BE2C (cell line): ENCODE measurements around the gene RBM44.

Experiments
- DNase-seq: peaks from one replicate; pipeline ENCODE4 v3.0.0-alpha.2; 2020
- H3K27me3 ChIP-seq: fragments of 250-450 bp; sonication (Bioruptor Pico); 2 replicates; pipeline ENCODE4 v1.5.1; 2020; ENCODE audit warnings: mild to moderate bottlenecking
- H3K36me3 ChIP-seq: fragments of 250-450 bp; sonication (Bioruptor Pico); 2 replicates; pipeline ENCODE4 v1.5.1; 2020; ENCODE audit warnings: mild to moderate bottlenecking
- H3K4me1 ChIP-seq: fragments of 250-450 bp; sonication (Bioruptor Pico); 2 replicates; pipeline ENCODE4 v1.5.1; 2020
- H3K4me3 ChIP-seq: 2 replicates; pipeline ENCODE4 v1.5.1; 2011; ENCODE audit warnings: low read depth, low read length
- H3K9me3 ChIP-seq: fragments of 250-450 bp; sonication (Bioruptor Pico); 2 replicates; pipeline ENCODE4 v1.5.1; 2020
- CTCF ChIP-seq: IDR thresholded peaks from 2 replicates; pipeline ENCODE4 v1.5.1; 2012; ENCODE audit warnings: mild to moderate bottlenecking, low read depth, low read length

RBM44 gene

GRCh38 chr2:237874585-237875161 is 76.1 kb downstream of the RBM44 start:
- Histone ChIP-seq H3K4me1 (peaks cover 6% of the 10 kb centered on the region; the same call in 1 of the 2 replicates), H3K9me3 (no peaks in the 10 kb centered on the region), H3K27me3 (no peaks in the 10 kb centered on the region), H3K4me3 (no peak overlapping the region), H3K36me3 (peaks cover 4% of the 10 kb centered on the region; the same call in 1 of the 2 replicates)
- no peak for TF ChIP-seq CTCF
- DNase-seq, result no peak

- DNase-seq, result no peak
- Histone ChIP-seq H3K4me1 (peaks cover 6% of the 10 kb centered on the region; the same call in 1 of the 2 replicates), H3K36me3 (peaks cover 4% of the 10 kb centered on the region; the same call in 1 of the 2 replicates), H3K9me3 (no peaks in the 10 kb centered on the region), H3K4me3 (no peak overlapping the region), H3K27me3 (no peaks in the 10 kb centered on the region)
- no peak for TF ChIP-seq CTCF
These were observed 76.9 kb downstream of the RBM44 start for GRCh38 chr2:237875256-237876060.

GRCh38 chr2:237876061-237876526 is 77.5 kb downstream of the RBM44 start:
- Histone ChIP-seq H3K9me3 (no peaks in the 10 kb centered on the region), H3K27me3 (no peaks in the 10 kb centered on the region), H3K4me3 (no peak overlapping the region), H3K4me1 (peaks cover 6% of the 10 kb centered on the region; the same call in 1 of the 2 replicates), H3K36me3 (peaks cover 4% of the 10 kb centered on the region; the same call in 1 of the 2 replicates)
- TF ChIP-seq CTCF, result no peak
- DNase-seq, result no peak

GRCh38 chr2:237876532-237876931 is 78.0 kb downstream of the RBM44 start:
- no peak for TF ChIP-seq CTCF

GRCh38 chr2:237876951-237877491 is 78.4 kb downstream of the RBM44 start:
- Histone ChIP-seq H3K27me3 (no peaks in the 10 kb centered on the region), H3K36me3 (peaks cover 4% of the 10 kb centered on the region; the same call in 1 of the 2 replicates), H3K4me1 (peaks cover 6% of the 10 kb centered on the region; the same call in 1 of the 2 replicates), H3K9me3 (no peaks in the 10 kb centered on the region), H3K4me3 (no peak overlapping the region)
- DNase-seq, result no peak
- no peak for TF ChIP-seq CTCF

More at GRCh38 chr2:237876532-237876931, 78.0 kb downstream of the RBM44 start:
- H3K36me3 ChIP-seq, result peaks cover 4% of the 10 kb centered on the region; the same call in 1 of the 2 replicates
- no peak for DNase-seq
- no peak overlapping the region for H3K4me3 ChIP-seq
- no peaks in the 10 kb centered on the region for H3K9me3 ChIP-seq
- peaks cover 6% of the 10 kb centered on the region; the same call in 1 of the 2 replicates for H3K4me1 ChIP-seq
- no peaks in the 10 kb centered on the region for H3K27me3 ChIP-seq
